Testis (tissue), 3 donors: ENCODE measurements around the gene FOXA2. TPM values are rescaled to one million over a fixed set of nuclear protein-coding genes. Genes with fewer than 3 reads are reported as not detected.

Experiments used
- DNase-seq: peaks from one replicate; pipeline ENCODE4 v3.0.0-alpha.2; 2019
- H3K27ac ChIP-seq, 2 donors: fragments of 200-600 bp; sonication (generic); one replicate each; pipeline ENCODE4 v1.5.1; 2019
- H3K27me3 ChIP-seq: fragments of 200-600 bp; sonication (generic); one replicate; pipeline ENCODE4 v1.5.1; 2019
- H3K36me3 ChIP-seq: fragments of 200-600 bp; sonication (generic); one replicate; pipeline ENCODE4 v1.5.1; 2017; ENCODE audit warnings: low read depth; ENCODE audit errors: missing control alignments
- H3K4me1 ChIP-seq: fragments of 200-600 bp; sonication (generic); one replicate; pipeline ENCODE4 v1.5.1; 2019
- H3K4me3 ChIP-seq, 2 donors: fragments of 200-600 bp; sonication (generic); one replicate each; pipeline ENCODE4 v1.5.1; 2017 to 2019
- H3K9me3 ChIP-seq: fragments of 200-600 bp; sonication (generic); one replicate; pipeline ENCODE4 v1.5.1; 2017
- POLR2A ChIP-seq: fragments of 450-650 bp; IDR thresholded peaks from one replicate; pipeline ENCODE4 v1.6.1; 2017; ENCODE audit warnings: antibody characterized with exemption, mild to moderate bottlenecking, moderate library complexity
- WGBS, 2 donors: methylation state at CpG; one replicate each; pipeline ENCODE4 v1.1.5; 2018; 5-methylcytosine and 5-hydroxymethylcytosine counted together
- intact Hi-C: fragments of 100-400 bp; cut with DNase I; formaldehyde crosslinking; loops from one replicate; pipeline ENCODE4 v1.15.1; 2023; ENCODE audit warnings: low total_unique reads
- polyA plus RNA-seq: library from polyadenylated mRNA; stranded (reverse); fragments of 350-450 nt; fragmentation: Illumina TruSeq; extraction: RNeasy Lipid Tissue Mini Kit (QIAGEN cat#74804); gene quantifications from one replicate; pipeline ENCODE4 v1.2.3, GENCODE V29; 2014; ENCODE audit warnings: low read depth, low replicate concordance; ENCODE audit not compliant: insufficient read depth
- total RNA-seq, 2 donors: library from RNA; depleted of rRNA; stranded (reverse); fragments of >200 nt; gene quantifications; one replicate each; pipeline ENCODE4 v1.2.3, GENCODE V29; 2016
- TF ChIP-seq, protein P1 (sequence below), 3 experiments: fragments of 450-650 bp in 2 of 3; fragments of 200-600 bp in 1 of 3; sonication (generic) in 1 of 3; IDR thresholded peaks; one replicate each; pipeline ENCODE4 v1.5.1; 2016 to 2019; ENCODE audit warnings: antibody characterized with exemption in 3 of 3, mild to moderate bottlenecking in 2 of 3, moderate library complexity in 1 of 3

The FOXA2 gene
- total and polyA plus RNA-seq, 3 donors from 2014 or later, result 0.24 to 0.54 (median 0.43) TPM

DNA sequence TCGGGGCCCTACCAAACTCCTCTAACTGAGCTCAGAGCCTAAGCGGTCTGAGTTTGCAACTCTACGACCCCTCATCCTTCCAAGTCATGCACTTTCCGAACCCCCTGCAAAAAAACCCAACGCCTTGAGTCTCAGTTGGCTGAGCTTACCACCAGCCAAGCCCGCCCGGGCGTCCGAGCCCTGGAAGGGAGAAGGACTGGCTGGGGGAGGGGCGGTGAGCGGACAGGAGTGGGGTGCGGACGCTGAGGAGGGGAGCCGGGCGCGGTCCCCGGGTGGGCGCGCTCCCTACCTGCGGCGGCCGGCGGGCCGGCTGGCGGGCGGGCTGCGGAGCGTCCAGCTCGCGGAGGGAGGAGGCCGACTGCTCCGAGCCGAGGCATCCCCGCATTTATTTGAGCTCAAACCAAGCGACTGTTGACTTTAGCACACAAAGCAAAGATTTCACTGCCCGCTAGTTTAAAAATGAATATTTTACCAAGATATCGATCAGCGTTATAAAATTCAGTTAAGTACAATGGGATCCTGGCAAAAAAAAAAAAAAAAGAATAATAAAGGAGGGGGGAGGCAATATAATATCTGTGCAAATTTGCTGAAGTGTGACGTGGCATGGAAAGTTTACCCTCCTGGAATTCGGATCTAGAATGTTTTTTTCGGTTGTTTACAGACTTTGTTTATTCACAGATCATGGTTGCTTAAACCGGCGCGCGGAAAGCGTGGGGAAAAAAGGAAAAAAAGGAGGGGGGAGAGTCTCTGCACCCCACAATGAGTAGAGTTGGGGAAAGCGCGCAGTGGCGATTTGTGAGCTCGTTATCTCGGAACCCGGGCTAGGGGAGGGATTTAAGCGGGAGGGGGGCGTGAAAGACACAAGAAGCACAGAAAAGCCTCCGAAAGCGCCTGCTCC, 5.9 kb downstream of the FOXA2 start:
- no peaks in the 10 kb centered on the region for H3K27me3 ChIP-seq
- 2 to 3% methylated on average over 39 to 54 of the region's 56 CpGs for WGBS, 2 donors

DNA sequence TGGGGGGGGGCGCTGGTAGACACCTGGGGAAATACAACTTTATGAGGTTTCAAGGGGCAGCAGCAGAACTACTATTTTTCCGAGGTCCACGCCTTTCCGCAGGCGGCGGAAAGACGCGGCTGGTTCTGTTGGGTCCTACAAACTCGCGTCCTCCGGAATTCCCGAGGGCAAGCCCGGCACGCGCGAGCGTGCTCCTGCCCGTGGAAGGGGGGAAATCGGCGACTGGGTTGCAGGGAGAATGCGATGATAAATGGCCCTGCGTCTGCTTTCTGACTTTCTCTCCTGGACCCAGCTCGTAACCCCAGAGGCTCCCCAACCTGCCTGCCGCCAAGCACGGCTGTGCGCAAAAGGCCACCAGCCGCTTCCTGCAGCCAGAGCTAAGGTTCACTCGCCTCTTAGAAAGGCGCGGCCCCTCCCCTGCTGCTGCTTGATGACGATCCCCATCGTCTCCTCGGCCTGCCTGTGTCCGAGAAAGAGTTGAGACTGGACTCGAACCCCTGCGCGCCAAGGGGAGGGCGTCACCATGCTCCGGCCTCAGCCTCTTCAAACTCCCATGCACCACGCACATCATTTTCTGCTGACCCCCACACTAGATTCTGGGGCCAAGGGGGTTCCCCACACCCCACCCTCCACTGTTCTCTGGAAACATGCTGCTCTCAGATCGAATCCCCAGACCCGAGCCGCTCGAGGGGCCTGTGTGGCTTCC, 6.7 kb downstream of the FOXA2 start:
- no peak for DNase-seq
- no peaks in the 10 kb centered on the region for H3K36me3 ChIP-seq
- no peaks in the 10 kb centered on the region for H3K27me3 ChIP-seq
- H3K4me3 ChIP-seq, result no peak overlapping the region
- no peaks in the 10 kb centered on the region for H3K9me3 ChIP-seq
- H3K27ac ChIP-seq, result no peak overlapping the region
- intact Hi-C loops, result no loop called here
- WGBS, 2 donors, result 3 to 4% methylated on average over 10 to 44 of the region's 44 CpGs
- H3K4me1 ChIP-seq, result peaks cover 4% of the 10 kb centered on the region
- TF ChIP-seq POLR2A, result no peak
- TF ChIP-seq, protein P1, sequence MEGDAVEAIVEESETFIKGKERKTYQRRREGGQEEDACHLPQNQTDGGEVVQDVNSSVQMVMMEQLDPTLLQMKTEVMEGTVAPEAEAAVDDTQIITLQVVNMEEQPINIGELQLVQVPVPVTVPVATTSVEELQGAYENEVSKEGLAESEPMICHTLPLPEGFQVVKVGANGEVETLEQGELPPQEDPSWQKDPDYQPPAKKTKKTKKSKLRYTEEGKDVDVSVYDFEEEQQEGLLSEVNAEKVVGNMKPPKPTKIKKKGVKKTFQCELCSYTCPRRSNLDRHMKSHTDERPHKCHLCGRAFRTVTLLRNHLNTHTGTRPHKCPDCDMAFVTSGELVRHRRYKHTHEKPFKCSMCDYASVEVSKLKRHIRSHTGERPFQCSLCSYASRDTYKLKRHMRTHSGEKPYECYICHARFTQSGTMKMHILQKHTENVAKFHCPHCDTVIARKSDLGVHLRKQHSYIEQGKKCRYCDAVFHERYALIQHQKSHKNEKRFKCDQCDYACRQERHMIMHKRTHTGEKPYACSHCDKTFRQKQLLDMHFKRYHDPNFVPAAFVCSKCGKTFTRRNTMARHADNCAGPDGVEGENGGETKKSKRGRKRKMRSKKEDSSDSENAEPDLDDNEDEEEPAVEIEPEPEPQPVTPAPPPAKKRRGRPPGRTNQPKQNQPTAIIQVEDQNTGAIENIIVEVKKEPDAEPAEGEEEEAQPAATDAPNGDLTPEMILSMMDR (IDR thresholded peaks at IDR 0.05), result no peak

More for the DNA sequence above, 5.9 kb downstream of the FOXA2 start:
- intact Hi-C loops, result no loop called here
- Histone ChIP-seq H3K27ac (no peak overlapping the region), H3K9me3 (no peaks in the 10 kb centered on the region), H3K36me3 (no peaks in the 10 kb centered on the region), H3K4me1 (peaks cover 8% of the 10 kb centered on the region), H3K4me3 (no peak overlapping the region)
- TF ChIP-seq, protein P1 (IDR thresholded peaks at IDR 0.05), result no peak
- no peak for TF ChIP-seq POLR2A
- DNase-seq, result no peak

GRCh38 chr20:22576733-22577514, 7.4 kb downstream of the FOXA2 start:
- intact Hi-C loops, result no loop called here
- Histone ChIP-seq H3K36me3 (no peaks in the 10 kb centered on the region), H3K4me1 (peaks cover 4% of the 10 kb centered on the region), H3K27ac (no peak overlapping the region), H3K4me3 (no peak overlapping the region), H3K9me3 (no peaks in the 10 kb centered on the region), H3K27me3 (no peaks in the 10 kb centered on the region)
- no peak for DNase-seq
- TF ChIP-seq POLR2A, result no peak
- TF ChIP-seq, protein P1 (IDR thresholded peaks at IDR 0.05), result no peak
- WGBS, 2 donors, result 0 to 4% methylated on average over 15 to 46 of the region's 48 CpGs

- intact Hi-C loops, result no loop called here
- 9 to 12% methylated on average over 11 to 12 of the region's 12 CpGs for WGBS, 2 donors
- no peaks in the 10 kb centered on the region for H3K27me3 ChIP-seq
These were observed 8.1 kb downstream of the FOXA2 start for GRCh38 chr20:22576273-22576672.

More at GRCh38 chr20:22576273-22576672, 8.1 kb downstream of the FOXA2 start:
- no peak overlapping the region for H3K27ac ChIP-seq
- no peak overlapping the region for H3K4me3 ChIP-seq
- DNase-seq, result no peak
- TF ChIP-seq POLR2A, result no peak
- TF ChIP-seq, protein P1 (IDR thresholded peaks at IDR 0.05), result no peak
- no peaks in the 10 kb centered on the region for H3K36me3 ChIP-seq
- H3K4me1 ChIP-seq, result peaks cover 4% of the 10 kb centered on the region
- H3K9me3 ChIP-seq, result no peaks in the 10 kb centered on the region
